Cardiac muscle cell (in vitro differentiated cells and primary cell): ENCODE data around the gene TSGA10IP. TPM values are rescaled to one million over a fixed set of nuclear protein-coding genes. Genes with fewer than 3 reads are reported as not detected.

Experiments
- DNase-seq, 2 donors: peaks; one replicate each; pipeline versions ENCODE4 v3.0.0 to v3.0.0-alpha.2; 2010 to 2017; ENCODE audit warnings: low read depth in 1 of 2, low spot score in 1 of 2
- H3K27ac ChIP-seq: fragments of 200-600 bp; sonication (generic); 2 replicates; pipeline ENCODE4 v1.5.1; 2016
- H3K27me3 ChIP-seq: fragments of 200-600 bp; sonication (generic); 2 replicates; pipeline ENCODE4 v1.6.0; 2016; ENCODE audit warnings: control low read depth
- H3K36me3 ChIP-seq: fragments of 200-600 bp; sonication (generic); 2 replicates; pipeline ENCODE4 v1.5.1; 2016; ENCODE audit warnings: control low read depth
- H3K4me1 ChIP-seq: fragments of 200-600 bp; sonication (generic); 2 replicates; pipeline ENCODE4 v1.8.1; 2017; ENCODE audit warnings: low read depth, mild to moderate bottlenecking, mixed run types
- H3K4me3 ChIP-seq: fragments of 200-600 bp; sonication (generic); 2 replicates; pipeline ENCODE4 v1.5.1; 2016; ENCODE audit warnings: mild to moderate bottlenecking
- H3K9me3 ChIP-seq: fragments of 200-600 bp; sonication (generic); 2 replicates; pipeline ENCODE4 v1.5.1; 2017; ENCODE audit warnings: low read depth, mild to moderate bottlenecking, control low read depth
- polyA plus RNA-seq: library from polyadenylated mRNA; unstranded; fragments of >200 nt; fragmentation: Nextera tagmentation; extraction: Ambion mirVana; gene quantifications from 2 replicates; pipeline ENCODE4 v1.2.1, GENCODE V29; 2016
- total RNA-seq: library from RNA; depleted of rRNA; stranded (reverse); fragments of >200 nt; gene quantifications from 2 replicates; pipeline ENCODE4 v1.2.3, GENCODE V29; 2016
- TF ChIP-seq, protein P1 (sequence below): IDR thresholded peaks from 2 replicates; pipeline ENCODE4 v1.5.1; 2012; ENCODE audit warnings: low read depth, mild to moderate bottlenecking, low read length

The TSGA10IP gene
- total and polyA plus RNA-seq, 2 experiments from 2014 or later: 1.0 to 1.1 TPM

DNA sequence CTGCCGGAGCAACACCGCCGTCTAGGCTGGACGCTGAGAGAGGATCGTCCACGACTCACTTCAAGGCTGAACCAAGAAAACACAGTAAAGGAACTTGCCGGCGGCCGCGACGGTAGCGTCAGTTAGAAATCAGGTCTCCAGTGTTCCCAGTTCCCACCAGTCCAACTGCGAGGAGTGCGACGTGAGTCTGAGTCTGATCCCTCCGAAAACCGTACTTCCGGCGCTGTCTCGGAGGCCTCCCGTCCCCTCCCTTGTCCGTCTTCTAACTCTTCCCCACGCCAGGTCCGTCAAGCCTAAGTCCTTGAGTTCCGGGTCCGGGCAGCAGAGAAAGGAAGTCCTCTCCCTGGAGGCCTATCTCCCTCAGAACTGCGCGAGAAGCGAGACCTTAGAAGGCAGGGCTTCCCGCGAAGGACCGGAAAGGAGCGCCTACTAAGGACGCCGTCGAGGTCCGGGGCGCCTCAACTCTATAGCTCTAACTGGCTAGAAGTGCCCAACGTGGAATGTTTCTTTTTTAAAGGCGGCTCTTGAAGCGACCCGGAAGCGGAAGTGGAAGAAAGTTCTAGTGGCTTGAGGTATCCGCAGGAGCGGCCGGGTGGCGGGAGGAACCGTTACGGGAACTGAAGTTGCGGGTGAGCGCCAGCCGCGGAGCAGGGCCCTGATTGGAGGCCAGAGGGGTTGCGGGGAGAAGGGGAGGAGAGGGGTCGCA is 56.8 kb downstream of the TSGA10IP start, which contains the start of the genes BANF1 and EIF1AD:
Gene BANF1 (plus strand): TSS at position 562 of the 706 bp plus-strand sequence. CDS start 748 bp downstream, outside the sequence.
Gene EIF1AD (minus strand): TSS at position 216 of the 706 bp plus-strand sequence. CDS start 1,768 bp downstream, outside the sequence.
- peak; percentile 93 to 99 for DNase-seq
- H3K27me3 ChIP-seq: no peaks in the 10 kb centered on the region
- H3K4me3 ChIP-seq: peak within 1 kb of the TSS; percentile 55
- H3K27ac ChIP-seq: peak within 1 kb of the TSS; percentile 98
- H3K4me1 ChIP-seq: no peaks in the 10 kb centered on the region
- peaks cover 31% of the 10 kb centered on the region for H3K36me3 ChIP-seq
- H3K9me3 ChIP-seq: no peaks in the 10 kb centered on the region
- TF ChIP-seq, protein P1, sequence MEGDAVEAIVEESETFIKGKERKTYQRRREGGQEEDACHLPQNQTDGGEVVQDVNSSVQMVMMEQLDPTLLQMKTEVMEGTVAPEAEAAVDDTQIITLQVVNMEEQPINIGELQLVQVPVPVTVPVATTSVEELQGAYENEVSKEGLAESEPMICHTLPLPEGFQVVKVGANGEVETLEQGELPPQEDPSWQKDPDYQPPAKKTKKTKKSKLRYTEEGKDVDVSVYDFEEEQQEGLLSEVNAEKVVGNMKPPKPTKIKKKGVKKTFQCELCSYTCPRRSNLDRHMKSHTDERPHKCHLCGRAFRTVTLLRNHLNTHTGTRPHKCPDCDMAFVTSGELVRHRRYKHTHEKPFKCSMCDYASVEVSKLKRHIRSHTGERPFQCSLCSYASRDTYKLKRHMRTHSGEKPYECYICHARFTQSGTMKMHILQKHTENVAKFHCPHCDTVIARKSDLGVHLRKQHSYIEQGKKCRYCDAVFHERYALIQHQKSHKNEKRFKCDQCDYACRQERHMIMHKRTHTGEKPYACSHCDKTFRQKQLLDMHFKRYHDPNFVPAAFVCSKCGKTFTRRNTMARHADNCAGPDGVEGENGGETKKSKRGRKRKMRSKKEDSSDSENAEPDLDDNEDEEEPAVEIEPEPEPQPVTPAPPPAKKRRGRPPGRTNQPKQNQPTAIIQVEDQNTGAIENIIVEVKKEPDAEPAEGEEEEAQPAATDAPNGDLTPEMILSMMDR: no peak

- peaks cover 26% of the 10 kb centered on the region for H3K36me3 ChIP-seq
- TF ChIP-seq, protein P1: no peak
Observed at GRCh38 chr11:66002648-66003225, 57.5 kb downstream of the TSGA10IP start.

GRCh38 chr11:66003291-66003690 is 58.0 kb downstream of the TSGA10IP start:
- H3K4me3 ChIP-seq: peak overlapping the region; percentile 55
- TF ChIP-seq, protein P1: no peak
- no peaks in the 10 kb centered on the region for H3K9me3 ChIP-seq
- no peaks in the 10 kb centered on the region for H3K27me3 ChIP-seq
- no peaks in the 10 kb centered on the region for H3K4me1 ChIP-seq
- no peak for DNase-seq
- H3K27ac ChIP-seq: peak overlapping the region; percentile 98
- peaks cover 22% of the 10 kb centered on the region for H3K36me3 ChIP-seq

More at GRCh38 chr11:66002648-66003225, 57.5 kb downstream of the TSGA10IP start:
- Histone ChIP-seq H3K4me1 (no peaks in the 10 kb centered on the region), H3K4me3 (peak overlapping the region; percentile 55), H3K27ac (peak overlapping the region; percentile 98), H3K9me3 (no peaks in the 10 kb centered on the region), H3K27me3 (no peaks in the 10 kb centered on the region)
- peak; percentile 57 for DNase-seq

GRCh38 chr11:66004186-66004585 is 58.9 kb downstream of the TSGA10IP start:
- Histone ChIP-seq H3K4me3 (no peak overlapping the region), H3K27ac (no peak overlapping the region), H3K4me1 (no peaks in the 10 kb centered on the region), H3K36me3 (peaks cover 13% of the 10 kb centered on the region), H3K9me3 (no peaks in the 10 kb centered on the region), H3K27me3 (no peaks in the 10 kb centered on the region)
- DNase-seq: no peak
- TF ChIP-seq, protein P1: no peak

DNA sequence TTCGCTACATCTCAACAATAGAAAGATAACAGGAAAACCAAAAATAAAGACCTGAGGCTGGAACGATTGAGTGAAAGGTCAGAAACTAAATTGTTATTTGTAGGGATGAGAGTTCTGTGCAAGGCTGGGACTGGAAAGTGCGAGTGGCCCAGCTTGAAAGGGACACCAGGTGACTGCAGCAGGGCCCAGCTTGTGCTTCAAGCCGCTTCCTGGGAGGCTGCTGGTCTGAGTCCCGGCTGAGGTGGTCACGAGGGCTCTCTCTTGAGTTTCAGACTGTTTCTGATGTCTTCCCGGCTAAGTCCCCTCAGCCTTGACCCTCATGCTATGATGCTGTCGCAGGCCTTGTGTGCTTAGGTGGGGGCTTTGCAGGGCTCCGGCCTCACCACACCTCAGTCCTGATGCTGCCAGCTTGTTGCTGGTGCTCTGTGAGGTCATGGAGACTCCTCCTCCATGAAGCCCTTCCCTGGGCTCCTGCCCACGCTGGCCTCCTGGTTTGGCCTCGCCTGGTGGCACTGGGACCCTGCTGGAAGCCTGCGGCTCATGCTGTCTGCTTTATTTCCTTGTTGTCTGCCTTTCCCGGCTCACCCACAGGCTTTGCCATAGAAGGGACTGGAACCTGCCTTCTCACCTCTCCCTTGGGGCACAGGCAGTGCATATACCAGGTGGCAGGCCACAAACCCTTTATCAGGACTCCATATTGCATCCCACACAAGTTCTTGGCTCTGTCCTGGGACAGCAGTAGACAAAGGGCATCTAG is 61.0 kb downstream of the TSGA10IP start:
- no peak for DNase-seq
- H3K9me3 ChIP-seq: no peaks in the 10 kb centered on the region
- H3K4me3 ChIP-seq: no peak overlapping the region
- H3K27me3 ChIP-seq: peaks cover 11% of the 10 kb centered on the region
- H3K27ac ChIP-seq: no peak overlapping the region
- TF ChIP-seq, protein P1: no peak
- H3K36me3 ChIP-seq: peaks cover 3% of the 10 kb centered on the region
- no peaks in the 10 kb centered on the region for H3K4me1 ChIP-seq
